HG03457 (cell line): ENCODE measurements around the gene SLC52A3.
"Not testable (repeated sequence)": the region's sequence is repeated elsewhere in the genome, so short reads cannot be mapped to it uniquely, and the experiment has no call there.

ENCODE experiments used
- ATAC-seq: cut with Tn5 transposase; IDR thresholded peaks from one replicate; pipeline ENCODE4 v1.9.1; 2021; ENCODE audit warnings: moderate number of reproducible peaks; ENCODE audit not compliant: unreplicated experiment

SLC52A3 gene

GRCh38 chr20:730005-730404 is 38.3 kb downstream of the SLC52A3 start:
- no peak for ATAC-seq

GRCh38 chr20:728256-728944 is 39.9 kb downstream of the SLC52A3 start:
- no peak for ATAC-seq

DNA sequence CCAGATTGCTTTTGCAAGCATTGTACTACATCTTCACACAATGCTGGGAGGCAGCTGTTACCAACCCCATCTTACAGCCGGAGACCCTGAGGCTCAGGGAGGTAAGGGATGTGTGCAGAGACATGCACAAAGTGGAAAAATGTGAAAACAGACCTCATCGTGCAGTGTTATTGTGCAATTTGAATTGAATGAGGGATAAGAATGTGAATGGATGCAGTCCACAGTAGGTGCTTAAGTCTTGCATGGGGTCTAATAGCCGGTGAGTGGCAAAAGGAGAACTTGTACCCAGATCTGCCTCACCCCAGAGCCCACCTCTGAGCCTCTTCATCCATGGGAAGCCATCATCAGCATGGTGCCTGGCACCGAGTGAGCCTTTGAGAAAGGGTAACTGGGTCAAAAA is 42.1 kb downstream of the SLC52A3 start:
- no peak for ATAC-seq

DNA sequence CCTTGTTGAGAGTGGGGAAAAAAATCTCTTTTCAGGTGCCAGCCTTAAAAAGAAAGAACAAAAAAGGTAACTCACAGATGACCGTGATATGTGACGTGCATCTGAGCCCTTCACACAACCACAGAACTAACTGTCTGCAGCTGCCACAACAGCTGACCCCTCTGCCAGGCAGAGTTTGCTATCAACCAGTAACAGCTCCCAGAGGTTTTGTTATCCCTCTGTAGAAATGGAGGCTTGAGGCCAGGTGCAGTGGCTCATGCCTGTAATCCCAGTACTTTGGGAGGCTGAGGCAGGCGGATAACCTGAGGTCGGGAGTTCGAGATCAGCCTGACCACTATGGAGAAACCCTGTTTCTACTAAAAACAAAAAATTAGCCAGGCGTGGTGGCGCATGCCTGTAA is 42.8 kb downstream of the SLC52A3 start:
- no peak for ATAC-seq

- not testable (repeated sequence) for ATAC-seq
These were observed 43.5 kb downstream of the SLC52A3 start for GRCh38 chr20:724797-725196.

GRCh38 chr20:723756-724155 is 44.5 kb downstream of the SLC52A3 start:
- no peak for ATAC-seq

DNA sequence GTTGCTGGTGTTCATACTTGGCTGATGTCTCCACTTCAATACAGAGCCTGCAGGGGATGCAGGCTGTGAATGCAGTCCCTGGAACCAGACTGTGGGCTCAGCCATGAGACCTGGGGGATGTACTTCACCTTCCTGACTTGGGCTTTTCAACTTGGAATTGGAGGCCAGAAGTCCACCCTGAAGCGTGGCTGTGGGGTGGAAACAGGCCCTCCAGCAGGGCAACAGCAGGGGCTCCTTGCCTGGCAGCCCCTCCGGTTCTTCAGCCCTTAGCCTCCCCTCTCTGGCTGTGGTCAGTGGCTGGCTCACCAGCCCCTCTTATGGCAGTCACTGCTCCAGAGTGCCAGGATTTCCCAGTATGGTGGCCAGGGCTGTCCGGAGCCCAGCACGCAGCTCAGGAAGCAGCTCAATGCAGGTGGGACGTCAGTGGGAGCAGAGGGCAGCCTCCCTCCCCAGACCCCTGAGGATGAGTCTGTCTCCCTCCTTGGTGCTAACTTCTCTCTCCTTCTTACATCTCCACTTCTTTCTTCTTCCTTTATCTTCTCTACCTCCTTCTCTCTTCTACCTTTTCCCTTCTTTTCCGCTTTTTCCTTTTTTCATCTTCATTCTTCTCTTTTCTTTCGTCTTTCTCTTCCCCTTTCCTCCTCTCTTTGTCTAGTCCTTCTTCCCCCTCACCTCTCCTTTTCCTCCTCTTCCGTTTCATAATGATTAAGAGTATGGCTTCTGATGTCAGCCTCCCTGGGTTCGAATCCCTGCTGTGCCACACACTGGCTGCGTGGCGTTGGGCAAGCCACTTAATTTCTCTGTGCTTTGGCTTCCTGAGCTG is 45.3 kb downstream of the SLC52A3 start:
- no peak for ATAC-seq

DNA sequence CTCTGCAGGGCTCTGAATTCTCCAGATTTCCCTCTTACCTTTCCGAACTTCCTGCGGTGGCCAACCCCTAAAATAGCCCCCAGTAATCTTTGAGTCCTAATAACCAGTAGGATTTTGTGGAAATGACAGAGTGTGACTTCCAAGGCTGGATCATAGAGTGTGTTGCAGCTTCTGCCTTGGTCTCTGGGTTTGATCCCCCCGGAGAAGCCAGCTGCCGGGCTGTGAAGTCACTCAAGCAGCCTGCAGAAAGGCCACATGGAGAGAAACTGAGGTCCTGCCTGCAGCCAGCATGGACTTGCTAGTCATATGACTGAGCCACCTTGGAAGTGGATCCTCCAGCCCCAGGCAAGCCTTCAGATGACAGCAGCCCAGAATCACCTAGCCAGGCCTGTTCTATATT is 46.4 kb downstream of the SLC52A3 start:
- ATAC-seq: no peak

DNA sequence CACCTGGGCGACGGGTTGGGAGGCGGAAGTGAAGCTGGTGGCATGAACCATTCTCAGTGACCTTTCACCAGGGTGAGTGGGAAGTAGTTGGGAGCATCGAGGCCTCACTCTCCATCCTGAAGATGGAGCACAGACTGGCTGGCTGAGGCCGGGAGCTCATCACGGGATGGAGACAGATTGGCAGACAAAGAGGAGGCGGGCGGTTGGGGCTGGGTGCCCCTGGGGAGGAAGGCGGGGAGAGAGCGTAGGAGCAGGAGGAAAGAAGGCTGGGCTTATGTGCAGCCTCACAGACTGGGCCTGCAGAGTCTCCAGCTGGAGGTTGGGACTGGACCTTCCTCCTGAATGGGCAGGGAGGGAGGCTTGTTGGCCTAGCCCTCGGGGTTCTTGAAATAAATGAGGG is 48.5 kb downstream of the SLC52A3 start:
- no peak for ATAC-seq

DNA sequence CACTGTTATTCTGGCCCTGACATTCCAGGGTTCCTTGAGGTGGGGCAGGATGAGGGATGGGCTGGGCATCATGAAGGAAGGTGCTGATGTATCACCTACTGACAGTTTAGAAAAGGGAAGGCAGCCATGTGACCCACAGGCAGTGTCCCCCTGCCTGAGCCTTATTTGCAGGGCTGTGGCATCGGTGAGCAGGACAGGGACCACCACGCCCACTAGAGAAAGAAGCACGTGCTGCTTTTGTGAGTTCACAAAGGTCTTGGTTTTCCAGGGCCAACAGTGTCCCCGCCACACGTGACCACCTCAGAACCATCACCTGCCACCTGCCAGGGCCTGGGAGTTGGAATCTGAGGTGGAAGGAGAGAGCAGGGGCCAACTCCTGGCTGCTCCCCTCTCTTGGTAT is 49.2 kb downstream of the SLC52A3 start:
- ATAC-seq: no peak

DNA sequence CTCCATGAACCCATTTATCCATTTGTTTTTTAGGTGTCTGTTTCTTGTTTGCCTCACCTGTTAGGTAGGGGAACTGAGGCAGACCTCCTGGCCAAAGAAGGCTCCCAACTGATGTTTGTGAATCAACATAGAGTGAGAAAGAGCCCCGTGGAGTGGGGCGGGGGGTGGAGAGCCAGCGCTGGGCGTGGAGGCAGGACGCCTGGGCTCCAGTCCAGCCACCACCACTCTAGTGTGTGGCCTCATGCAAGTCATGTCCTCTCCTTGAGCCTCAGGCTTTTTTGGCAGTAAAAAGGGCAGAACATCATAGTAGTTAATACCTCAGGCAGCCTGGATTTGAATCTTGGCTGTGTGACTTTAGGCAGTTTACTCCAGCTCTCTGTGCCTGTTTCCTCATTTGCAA is 50.5 kb downstream of the SLC52A3 start:
- no peak for ATAC-seq

DNA sequence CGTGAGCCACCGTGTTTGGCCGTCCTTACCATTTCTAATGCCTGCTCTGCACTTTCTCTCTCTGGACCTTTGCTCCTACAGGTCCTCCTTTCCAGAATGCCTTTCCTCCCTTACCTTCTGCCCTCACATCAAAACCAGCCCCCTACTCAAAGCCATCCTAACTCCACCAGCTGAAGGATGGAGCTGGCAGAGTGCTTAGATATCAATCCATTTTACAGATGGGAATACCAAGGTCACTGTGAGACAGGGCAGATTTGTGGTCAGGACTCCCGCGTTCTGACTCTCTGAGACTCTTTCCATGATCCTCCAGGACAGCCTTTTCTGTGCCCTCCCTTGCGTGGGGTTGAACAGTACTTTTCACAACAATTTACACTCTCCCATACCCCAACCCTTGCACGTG is 51.0 kb downstream of the SLC52A3 start:
- ATAC-seq: no peak

DNA sequence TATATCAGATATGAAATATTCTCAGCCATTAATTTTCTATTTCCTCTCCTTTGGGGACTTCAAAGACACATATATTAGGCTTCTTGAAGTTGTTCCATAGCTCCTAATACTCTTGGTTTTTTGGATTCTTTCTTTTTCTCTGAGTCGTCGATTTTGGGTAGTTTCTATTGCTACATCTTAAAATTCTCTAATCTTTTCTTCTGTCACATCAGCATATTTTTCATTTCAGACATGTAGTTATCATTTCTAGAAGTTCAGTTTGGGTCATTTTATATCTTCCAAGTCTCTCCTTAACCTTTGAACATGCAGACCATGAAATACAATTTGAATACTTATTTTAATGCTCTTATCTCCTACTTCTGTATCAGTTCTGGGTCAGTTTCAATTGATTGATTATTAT is 53.8 kb downstream of the SLC52A3 start:
- no peak for ATAC-seq

GRCh38 chr20:711576-711975 is 56.7 kb downstream of the SLC52A3 start:
- no peak for ATAC-seq

GRCh38 chr20:710780-711450 is 57.4 kb downstream of the SLC52A3 start:
- no peak for ATAC-seq
